Measurements from ENCODE around the gene CTIF. TPM values are rescaled to one million over a fixed set of nuclear protein-coding genes. Genes with fewer than 3 reads are reported as not detected.

CTIF gene
- total RNA-seq, 1 donor from 2014 or later: 48.5 TPM

- DNase-seq (ENCODE audit: extremely low spot score, unreplicated experiment): no peak
- peaks cover 38% of the 10 kb centered on the region for H3K4me1 Mint-ChIP-seq (ENCODE audit: unreplicated experiment)
- no peak overlapping the region for H3K4me3 Mint-ChIP-seq
- no peak for TF ChIP-seq CTCF (conservative IDR thresholded peaks at IDR 0.05)
- no peaks in the 10 kb centered on the region for H3K9me3 Mint-ChIP-seq
- peaks cover 5% of the 10 kb centered on the region for H3K36me3 Mint-ChIP-seq
- H3K27ac Mint-ChIP-seq: no peak overlapping the region
- no peaks in the 10 kb centered on the region for H3K27me3 Mint-ChIP-seq
Measured at GRCh38 chr18:48862678-48863270, 323.9 kb downstream of the CTIF start.

GRCh38 chr18:48863432-48864065 lies 324.7 kb downstream of the CTIF start:
- H3K36me3 Mint-ChIP-seq: peaks cover under 1% of the 10 kb centered on the region
- no peaks in the 10 kb centered on the region for H3K27me3 Mint-ChIP-seq
- no peak overlapping the region for H3K27ac Mint-ChIP-seq
- no peak for DNase-seq (ENCODE audit: extremely low spot score, unreplicated experiment)
- H3K9me3 Mint-ChIP-seq: no peaks in the 10 kb centered on the region
- peaks cover 36% of the 10 kb centered on the region for H3K4me1 Mint-ChIP-seq (ENCODE audit: unreplicated experiment)
- no peak for TF ChIP-seq CTCF (conservative IDR thresholded peaks at IDR 0.05)
- H3K4me3 Mint-ChIP-seq: no peak overlapping the region

GRCh38 chr18:48864876-48865275 lies 326.0 kb downstream of the CTIF start:
- Mint-ChIP-seq H3K4me3 (no peak overlapping the region), H3K9me3 (no peaks in the 10 kb centered on the region), H3K27me3 (no peaks in the 10 kb centered on the region), H3K36me3 (no peaks in the 10 kb centered on the region), H3K4me1 (ENCODE audit: unreplicated experiment) (peaks cover 31% of the 10 kb centered on the region), H3K27ac (no peak overlapping the region)
- TF ChIP-seq CTCF (conservative IDR thresholded peaks at IDR 0.05): no peak
- DNase-seq (ENCODE audit: extremely low spot score, unreplicated experiment): no peak

- peaks cover 18% of the 10 kb centered on the region for H3K4me1 Mint-ChIP-seq (ENCODE audit: unreplicated experiment)
- DNase-seq (ENCODE audit: extremely low spot score, unreplicated experiment): no peak
- no peaks in the 10 kb centered on the region for H3K27me3 Mint-ChIP-seq
- no peaks in the 10 kb centered on the region for H3K36me3 Mint-ChIP-seq
- H3K4me3 Mint-ChIP-seq: no peak overlapping the region
- TF ChIP-seq CTCF (conservative IDR thresholded peaks at IDR 0.05): no peak
- H3K9me3 Mint-ChIP-seq: no peaks in the 10 kb centered on the region
- no peak overlapping the region for H3K27ac Mint-ChIP-seq
Measured at GRCh38 chr18:48866028-48866733, 327.4 kb downstream of the CTIF start.

GRCh38 chr18:48866856-48867255 lies 328.0 kb downstream of the CTIF start:
- Mint-ChIP-seq H3K4me1 (ENCODE audit: unreplicated experiment) (peaks cover 16% of the 10 kb centered on the region), H3K27ac (no peak overlapping the region), H3K4me3 (no peak overlapping the region)

More at GRCh38 chr18:48866856-48867255, 328.0 kb downstream of the CTIF start:
- no peak for TF ChIP-seq CTCF (conservative IDR thresholded peaks at IDR 0.05)
- DNase-seq (ENCODE audit: extremely low spot score, unreplicated experiment): no peak
- Mint-ChIP-seq H3K36me3 (no peaks in the 10 kb centered on the region), H3K9me3 (no peaks in the 10 kb centered on the region), H3K27me3 (no peaks in the 10 kb centered on the region)
